GM18868 (cell line): ENCODE results near the gene MAFF.
"Not testable (repeated sequence)": the region's sequence is repeated elsewhere in the genome, so short reads cannot be mapped to it uniquely, and the experiment has no call there.

Experiments used
- ATAC-seq: cut with Tn5 transposase; IDR thresholded peaks from one replicate; pipeline ENCODE4 v1.9.1; 2021; ENCODE audit warnings: mild to moderate bottlenecking, moderate library complexity; ENCODE audit not compliant: unreplicated experiment

MAFF gene

DNA sequence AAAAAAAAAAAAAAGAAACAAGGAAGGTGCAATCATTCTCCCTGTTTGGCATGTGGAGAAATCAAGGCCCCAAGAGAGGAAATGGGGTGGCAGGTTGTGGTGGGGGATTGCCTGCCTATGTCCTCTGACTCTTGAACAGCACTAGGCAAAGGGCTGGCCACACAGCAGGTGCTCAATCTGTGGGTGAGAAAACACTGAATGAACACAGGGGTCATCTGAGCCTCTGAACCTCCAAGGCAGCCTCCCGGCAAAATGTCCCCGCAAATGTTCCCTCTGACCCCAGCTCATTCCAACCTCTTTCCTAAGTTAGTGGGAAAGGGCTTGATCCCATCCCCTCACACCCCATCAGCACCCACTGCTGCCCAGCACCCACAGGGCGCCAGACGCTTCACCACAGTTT is 24.8 kb upstream of the MAFF start:
- no peak for ATAC-seq

DNA sequence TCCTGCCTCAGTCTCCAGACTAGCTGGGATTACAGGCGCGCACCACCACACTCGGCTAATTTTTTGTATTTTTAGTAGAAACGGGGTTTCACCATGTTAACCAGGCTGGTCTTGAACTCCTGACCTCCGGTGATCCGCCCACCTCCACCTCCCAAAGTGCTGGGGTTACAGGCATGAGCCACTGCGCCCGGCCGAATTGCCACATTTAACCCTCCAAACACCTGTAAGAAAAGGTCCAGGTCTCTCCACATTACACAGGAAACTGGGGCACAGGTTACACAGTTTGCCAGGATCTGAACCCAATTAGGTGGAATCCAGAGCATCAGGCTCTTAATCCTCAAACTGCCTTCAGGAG is 24.2 kb upstream of the MAFF start:
- not testable (repeated sequence) for ATAC-seq

DNA sequence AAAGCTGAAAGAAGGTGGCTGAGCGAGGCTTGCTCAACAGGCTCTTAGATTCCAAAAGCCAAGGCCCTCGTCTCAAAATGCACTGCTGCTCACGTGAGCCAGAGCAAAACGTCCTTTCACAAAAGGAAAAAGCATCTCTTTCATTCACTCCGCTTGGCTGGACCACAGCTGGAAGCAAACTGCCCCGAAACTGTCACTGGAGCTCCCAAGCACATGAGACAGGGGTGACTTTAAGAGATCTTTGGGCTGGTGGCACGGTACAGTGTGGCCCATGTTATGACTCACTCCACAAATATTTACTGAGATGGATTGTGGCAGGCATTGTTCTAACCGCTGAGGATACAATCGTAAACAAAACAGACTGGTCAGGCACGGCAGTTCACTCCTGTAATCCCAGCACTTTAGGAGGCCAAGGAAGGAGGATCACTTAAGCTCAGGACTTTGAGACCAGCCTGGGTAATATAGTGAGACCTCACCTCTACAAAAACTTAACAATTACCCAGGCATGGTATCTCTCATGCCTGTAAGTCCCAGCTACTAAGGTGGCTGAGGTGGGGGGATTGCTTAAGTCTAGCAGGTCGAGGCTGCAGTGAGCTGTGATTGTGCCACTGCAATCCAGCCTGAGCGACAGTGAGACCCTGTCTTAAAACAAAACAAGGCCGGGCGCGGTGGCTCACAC is 23.7 kb upstream of the MAFF start:
- no peak for ATAC-seq

DNA sequence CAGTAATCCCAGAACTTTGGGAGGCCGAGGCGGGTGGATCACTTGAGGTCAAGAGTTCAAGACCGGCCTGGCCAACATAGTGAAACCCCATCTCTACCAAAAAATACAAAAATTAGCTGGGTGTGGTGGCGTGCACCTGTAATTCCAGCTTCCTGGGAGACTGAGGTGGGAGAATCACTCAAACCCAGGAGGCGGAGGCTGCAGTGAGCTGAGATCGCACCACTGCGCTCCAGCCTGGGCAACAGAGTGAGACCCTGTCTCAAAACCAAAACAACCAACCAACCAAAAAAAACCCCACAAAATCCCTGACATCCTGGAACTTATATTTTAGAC is 23.2 kb upstream of the MAFF start:
- ATAC-seq, result not testable (repeated sequence)

DNA sequence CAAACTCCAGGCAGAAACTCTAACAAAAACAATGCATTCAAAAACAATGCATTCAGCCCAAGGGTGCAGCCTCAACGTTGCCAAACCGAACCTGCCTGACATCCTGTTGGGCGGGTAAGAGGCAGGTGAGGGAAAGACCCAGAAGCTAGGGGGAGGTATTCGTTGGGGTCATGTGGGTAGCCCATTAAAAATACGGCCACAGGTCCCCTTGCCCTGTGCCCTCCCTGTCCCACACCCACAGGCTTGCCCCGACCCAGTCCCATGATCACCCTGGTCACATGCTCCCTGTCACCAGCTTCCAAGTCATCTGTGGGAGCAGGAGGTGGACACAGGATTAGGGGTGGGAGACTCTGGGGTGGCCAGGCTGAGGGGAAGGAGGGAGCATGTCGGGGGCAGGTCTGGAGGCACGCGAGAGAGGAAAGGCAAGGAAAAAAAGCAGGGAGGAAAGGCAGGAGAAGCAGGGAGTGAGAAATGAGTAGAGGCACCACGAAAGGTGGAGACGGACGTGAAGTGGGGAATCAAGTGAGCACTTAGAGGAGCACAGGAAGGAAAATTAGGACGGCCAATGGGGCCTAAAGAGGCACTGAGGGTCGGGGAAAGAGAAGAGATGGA is 20.8 kb upstream of the MAFF start:
- no peak for ATAC-seq

DNA sequence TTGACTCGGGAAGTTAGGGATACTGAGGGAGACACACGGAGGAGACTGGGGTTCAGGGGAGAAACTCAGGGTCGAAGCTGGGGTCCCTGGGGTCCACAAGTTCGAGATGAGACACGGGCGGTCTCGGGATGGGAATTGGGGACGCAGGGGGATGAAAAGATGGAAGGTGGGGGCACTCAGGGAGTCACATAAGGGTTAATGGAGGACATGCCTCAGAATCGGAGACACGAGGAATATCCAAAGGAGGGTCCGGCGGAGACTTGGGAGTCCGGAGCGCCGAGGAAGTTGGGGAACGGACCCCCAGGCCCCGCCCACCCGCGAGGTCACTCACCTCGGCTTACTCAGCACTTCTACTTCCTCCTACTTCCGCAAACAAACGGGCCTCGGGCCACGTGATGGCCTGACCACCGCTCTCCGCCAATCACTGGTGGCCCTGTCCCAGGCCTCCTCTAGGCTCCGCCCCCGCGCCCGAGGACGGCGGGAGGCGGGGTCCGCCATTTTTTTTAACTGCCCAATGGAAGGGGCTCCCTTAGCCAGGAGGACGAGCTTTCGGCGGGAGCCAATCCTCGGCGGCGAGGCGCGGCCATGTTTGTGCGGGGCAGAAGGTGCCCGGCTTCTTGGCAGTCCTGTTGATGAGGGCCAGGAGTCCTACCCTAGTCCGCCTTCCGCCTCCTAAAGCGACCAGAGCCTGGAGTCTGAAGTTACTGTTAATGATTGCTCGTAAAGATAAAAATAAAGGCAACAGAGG is 20.2 kb upstream of the MAFF start, which contains the start of gene PLA2G6:
Gene PLA2G6, minus strand, starts transcription at position 378 of the 748 bp plus-strand sequence. CDS start 12,404 bp downstream, outside the sequence.
- ATAC-seq, result peak; percentile 86

DNA sequence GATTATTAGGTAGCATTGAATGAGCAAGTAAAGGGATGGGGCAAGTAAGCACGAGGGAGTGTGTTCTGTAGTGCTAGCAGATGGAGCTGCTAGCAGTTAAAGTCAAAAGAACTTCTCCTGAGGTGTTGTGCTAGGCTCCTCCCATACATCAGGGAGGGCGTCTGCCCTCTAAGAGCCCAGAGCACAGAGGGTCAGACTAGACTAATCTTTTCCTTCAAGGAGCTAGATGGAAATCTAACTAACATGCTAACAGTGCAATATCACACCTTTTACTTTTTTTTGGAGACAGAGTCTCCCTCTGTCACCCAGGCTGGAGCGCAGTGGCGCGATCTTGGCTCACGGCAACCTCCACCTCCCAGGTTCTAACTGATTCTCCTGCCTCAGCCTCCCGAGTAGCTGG is 17.0 kb upstream of the MAFF start:
- no peak for ATAC-seq

DNA sequence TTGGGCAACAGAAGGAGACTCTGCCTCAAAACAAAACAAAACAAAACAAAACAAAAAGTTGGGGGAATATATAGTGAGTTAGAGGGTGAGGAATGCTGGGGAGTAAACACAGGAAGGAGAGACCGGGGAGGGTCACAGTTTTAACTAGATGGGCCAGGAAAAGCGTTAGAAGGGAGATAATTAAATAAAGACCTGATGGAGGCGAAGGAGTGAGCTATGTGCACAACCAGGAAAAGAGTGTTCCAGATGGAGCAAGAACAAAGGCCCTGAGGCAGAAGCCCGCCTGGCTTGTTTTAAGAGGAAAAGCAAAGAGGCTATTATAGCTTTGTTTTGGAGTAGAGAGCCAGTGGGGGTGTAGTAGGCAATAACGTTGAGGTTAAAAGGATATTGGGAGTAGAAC is 15.4 kb upstream of the MAFF start:
- ATAC-seq, result no peak

DNA sequence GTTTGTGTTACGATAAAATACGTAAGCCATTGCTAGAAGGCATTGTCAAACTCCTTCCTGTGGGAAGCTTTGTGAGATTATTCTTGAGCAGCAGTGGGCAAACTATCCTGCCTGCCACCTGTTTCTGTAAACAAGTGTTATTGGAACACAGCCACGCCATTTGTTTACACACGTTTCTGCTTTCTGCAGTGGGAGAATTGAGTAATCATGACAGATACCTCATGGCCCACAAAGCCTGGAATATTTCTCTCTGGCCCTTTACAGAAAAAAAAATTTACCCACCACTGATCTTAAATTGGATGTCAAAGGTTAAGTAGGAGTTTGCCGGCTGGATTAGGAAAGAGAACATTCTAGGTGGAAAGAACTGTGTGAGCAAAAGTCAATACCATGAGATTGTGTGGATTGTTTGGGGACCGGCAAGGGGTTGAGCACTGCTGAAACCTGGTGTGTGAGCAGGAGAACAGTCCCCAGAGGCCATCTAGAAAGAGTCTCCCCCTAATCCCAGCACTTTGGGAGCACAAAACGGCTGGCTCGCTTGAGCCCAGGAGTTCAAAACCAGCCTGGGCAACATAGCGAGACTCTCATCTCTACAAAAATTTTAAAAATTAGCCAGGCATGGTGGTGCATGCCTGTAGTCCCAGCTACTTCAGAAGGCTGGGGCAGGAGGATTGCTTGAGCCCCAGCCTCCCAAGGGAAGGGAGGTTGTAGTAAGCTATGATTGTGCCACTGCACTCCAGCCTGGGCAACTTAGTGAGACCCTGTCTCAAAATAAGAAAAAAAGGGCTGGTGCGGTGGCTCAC is 14.2 kb upstream of the MAFF start:
- no peak for ATAC-seq

DNA sequence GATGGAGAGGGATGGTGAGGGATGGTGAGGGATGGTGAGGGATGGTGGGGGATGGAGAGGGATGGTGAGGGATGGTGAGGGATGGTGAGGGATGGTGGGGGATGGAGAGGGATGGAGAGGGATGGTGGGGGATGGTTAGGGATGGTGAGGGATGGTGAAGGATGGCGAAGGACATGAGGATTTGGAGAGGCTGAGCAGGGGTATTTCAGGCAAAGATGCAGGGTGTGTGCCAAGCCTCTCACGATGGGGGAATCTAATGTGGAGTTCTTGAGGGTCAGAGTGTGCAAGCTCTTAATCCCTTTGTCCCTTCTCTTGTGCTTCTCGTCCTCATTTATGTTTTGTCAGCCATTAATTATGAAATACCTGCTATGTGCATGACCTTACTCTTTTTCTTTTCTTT is 12.7 kb upstream of the MAFF start:
- ATAC-seq, result no peak

DNA sequence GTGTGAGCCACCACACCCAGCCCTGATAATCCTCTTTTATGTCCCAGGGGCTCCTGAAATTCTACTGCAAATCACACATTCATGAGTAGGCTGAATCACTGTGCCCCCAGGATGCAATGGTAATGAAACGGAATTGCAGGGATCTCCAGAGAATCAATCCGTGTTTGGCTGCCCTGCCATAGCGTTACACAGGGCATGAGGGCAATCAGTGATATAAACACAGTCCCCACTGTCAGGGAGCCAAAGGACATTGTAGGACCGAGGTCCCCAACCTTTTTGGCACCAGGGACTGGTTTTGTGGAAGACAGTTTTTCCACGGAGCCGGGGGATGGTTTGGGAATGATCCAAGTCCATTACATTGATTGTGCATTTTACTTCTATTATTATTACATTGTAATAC is 11.2 kb upstream of the MAFF start:
- ATAC-seq, result no peak

DNA sequence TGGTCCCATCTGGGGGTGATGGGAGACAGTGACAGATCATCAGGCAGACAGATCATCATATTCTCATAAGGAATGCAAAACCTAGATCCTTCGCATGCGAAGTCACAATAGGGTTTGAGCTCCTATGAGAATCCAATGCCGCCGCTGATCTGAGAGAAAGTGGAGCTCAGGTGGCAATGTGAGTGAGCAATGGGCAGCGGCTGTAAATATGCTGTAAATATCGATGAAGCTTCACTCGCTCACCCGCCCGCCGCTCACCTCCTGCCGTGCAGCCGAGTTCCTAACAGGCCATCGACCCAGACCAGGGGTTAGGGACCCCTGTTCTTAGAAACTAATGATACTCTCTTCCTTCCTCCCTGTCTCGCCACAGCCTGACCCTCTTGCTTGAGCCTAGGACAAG is 10.7 kb upstream of the MAFF start:
- ATAC-seq, result no peak

DNA sequence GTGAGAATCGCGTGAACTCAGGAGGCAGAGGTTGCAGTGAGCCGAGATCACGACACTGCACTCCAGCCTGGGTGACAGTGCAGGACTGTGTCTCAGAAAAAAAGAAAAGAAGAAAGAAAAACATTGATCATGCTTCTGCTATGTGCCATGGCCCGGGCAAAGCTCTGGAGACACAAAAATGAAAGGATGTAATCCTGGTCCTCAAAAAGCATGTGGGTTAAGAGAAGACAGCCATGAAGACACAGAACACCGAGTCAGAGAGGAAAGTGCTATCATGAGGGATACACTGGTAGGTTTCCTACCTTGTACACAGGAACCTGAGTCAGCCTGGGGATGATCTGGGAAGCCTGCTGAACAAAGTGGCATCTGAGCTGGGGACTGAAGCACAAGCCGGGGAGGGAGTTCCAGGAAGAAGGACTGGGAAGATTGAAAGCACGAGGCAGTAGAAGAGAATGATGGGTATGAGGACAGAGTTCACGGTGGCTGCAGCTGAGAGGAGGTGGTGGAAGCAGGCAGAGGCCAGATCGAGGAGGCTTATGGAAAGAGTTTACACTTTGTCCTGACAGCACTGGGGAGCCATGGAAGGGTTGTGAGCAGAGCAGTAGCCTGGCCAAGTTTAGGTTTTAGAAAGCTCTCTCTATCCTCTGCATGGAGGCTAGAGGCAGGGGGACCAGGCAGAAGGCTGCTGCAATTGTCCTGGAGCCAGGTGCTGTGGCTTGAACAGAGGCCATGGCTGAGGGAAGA is 9.9 kb upstream of the MAFF start:
- ATAC-seq, result no peak

DNA sequence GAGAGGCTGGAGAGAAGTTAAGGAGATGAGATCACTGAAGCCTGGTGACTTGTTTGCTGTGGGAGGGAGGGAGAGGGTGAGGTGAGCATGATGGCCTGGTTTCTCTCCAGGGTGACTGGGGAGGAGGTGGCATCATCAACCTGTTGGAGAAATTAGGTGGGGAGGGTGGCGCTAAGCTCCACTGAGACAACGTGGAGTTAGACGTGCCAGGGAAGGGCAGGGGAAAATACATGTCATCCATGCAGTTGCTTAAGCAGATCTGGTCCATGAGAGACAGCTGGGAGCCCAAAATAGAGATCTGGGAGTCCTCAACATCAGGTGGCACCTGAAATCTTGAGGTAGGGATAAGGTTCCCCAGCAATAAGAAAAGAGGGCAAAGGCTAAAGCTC is 9.3 kb upstream of the MAFF start:
- no peak for ATAC-seq

DNA sequence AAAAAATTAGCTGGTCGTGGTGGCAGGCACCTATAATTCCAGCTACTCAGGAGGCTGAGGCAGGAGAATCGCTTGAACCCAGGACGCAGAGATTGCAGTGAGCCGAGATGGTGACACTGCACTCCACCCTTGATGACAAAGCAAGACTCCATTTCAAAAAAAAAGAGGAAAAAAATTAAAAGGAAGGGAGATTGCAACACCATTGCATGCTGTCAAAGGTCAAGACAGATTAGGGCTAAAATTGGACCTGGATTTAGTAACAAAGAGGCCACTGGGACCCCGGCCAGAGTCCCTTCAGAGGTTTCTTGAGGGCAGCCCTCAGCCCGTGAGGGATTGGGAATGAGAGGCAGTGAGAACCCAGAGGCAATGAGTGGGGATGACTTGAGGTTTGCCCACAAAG is 8.2 kb upstream of the MAFF start:
- ATAC-seq, result no peak

DNA sequence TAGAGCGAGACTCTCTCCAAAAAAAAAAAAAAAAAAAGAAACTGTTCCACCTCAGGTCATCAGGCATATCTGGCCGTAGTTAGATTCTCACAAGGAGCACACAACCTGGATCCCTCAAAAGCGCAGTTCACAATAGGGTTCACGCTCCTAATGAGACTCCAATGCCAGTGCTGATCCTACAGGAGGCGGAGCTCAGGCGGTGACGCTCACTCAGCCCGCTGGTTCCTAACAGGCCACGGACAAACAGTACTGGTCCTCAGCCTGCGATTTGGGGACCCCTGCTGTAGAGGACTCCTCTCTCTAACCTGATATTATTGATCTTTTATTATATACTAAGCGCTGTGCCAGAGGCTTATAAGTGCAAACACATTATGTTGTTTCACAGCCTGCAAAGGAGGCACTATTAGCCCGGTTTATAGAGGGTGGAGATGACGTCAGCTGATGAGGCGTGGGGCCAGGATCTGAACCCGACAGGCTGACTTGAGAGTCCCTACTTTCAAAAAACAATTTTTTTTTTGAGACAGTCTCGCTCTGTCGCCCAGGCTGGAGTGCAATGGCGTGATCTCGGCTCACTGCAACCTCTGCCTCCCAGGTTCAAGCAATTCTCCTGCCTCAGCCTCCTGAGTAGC is 4.9 kb upstream of the MAFF start:
- no peak for ATAC-seq

DNA sequence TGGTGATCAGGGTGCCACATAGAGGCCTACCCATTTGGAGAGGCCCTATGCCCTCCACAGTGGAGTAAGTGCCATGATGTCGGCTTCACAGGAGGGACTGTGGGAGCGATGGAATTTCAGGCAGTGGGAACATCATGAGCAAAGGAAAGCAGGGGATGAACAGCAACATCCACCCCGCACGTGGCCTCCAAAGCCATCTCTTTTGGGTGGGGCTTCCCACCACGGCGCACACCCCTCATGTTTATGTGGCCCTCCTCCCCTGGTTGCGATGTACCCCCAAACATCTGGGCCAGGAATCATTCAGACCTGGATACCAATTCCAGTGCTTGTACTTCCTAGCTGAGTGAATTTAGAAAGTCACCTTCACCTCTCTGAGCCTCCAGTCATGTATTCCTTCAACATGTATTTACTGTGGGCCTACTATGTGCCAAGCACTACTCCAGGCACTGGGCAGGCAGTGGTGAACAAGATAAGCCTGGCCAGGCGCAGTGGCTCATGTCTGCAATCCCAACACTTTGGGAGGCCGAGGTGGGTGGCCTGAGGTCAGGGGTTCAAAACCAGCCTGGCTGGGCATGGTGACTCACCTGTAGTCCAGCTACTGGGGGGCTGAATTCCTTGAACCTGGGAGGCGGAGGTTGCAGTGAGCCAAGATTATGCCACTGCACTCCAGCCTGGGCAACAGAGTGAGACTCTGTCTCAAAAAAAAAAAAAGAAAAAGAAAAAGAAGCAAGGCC is 1.8 kb upstream of the MAFF start:
- ATAC-seq, result no peak

DNA sequence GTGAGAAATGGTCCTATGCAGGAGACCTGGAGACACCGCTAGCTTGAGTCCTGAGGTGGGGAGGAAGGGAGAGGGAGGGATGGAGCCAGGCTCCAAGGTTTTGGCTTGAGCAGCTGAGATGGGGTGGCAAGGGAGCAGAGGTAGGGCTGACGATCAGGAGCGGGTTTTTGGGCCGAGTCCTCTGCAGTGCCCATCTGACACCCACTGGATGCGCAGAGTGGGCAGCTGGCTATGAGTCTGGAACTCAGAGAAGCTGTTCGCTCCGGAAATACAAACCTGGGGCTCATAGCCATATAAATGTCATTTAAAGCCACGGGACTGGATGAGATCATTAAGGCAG is 453 bp upstream of the MAFF start:
- no peak for ATAC-seq

DNA sequence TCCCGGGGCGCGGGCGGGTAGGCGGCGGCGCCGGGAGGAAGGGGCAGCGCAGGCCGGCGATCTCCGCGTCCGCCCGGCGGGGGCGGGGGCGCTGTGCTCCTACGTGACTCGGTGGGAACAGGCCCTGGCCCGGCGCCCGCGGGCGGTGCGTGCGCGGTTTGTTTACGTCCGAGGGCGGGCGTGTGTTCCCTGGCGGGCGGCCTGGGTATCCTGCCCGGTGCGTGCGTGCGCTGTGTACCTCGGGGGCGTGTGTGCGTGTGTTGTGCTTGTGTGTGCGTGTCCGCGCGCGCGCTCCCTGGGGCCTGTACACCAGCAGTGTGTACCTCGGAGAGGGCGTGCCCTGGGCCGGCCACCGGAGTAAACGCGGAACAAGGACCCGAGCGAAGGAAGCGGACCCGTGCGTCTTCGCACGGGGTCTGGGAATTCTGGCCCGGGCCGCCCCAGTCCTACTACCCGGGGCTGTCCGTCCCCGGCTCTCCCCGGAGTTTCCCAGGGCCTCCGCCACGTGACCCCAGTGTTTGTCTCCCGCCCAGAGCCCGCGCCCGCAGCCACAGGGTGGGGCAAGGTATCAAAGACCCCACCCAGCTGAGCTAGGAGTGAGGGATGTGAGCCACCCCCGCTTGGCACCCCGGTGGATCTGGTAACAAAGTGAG is 769 bp downstream of the MAFF start:
- peak; percentile 19 for ATAC-seq
